HepG2 (cell line): ENCODE measurements around the gene ACTR3. TPM values are rescaled to one million over a fixed set of nuclear protein-coding genes. Genes with fewer than 3 reads are reported as not detected.

ENCODE experiments used
- ELF4 ChIP-seq: sonication (generic); formaldehyde crosslinking; IDR thresholded peaks from 2 replicates; pipeline ENCODE4 v1.5.0; 2020; ENCODE audit warnings: missing genetic modification reagents, mild to moderate bottlenecking, moderate library complexity, borderline replicate concordance
- KDM2A ChIP-seq: sonication (generic); formaldehyde crosslinking; IDR thresholded peaks from 2 replicates; pipeline ENCODE4 v1.4.0; 2020; ENCODE audit warnings: low read depth, missing genetic modification reagents, borderline replicate concordance
- KDM5B ChIP-seq: sonication (generic); formaldehyde crosslinking; IDR thresholded peaks from 2 replicates; pipeline ENCODE4 v1.4.0; 2020; ENCODE audit warnings: missing genetic modification reagents, mild to moderate bottlenecking, borderline replicate concordance
- KLF13 ChIP-seq: sonication (generic); formaldehyde crosslinking; IDR thresholded peaks from 2 replicates; pipeline ENCODE4 v1.4.0; 2020; ENCODE audit warnings: mild to moderate bottlenecking, missing genetic modification reagents
- MXD4 ChIP-seq: IDR thresholded peaks from 2 replicates; pipeline ENCODE4 v1.6.1; 2016; ENCODE audit warnings: mild to moderate bottlenecking, missing biosample characterization, missing genetic modification reagents
- NFE2L2 ChIP-seq: fragments of 150-350 bp; IDR thresholded peaks from 2 replicates; pipeline ENCODE4 v1.6.1; 2014; ENCODE audit warnings: low read length
- PRMT3 ChIP-seq: sonication (generic); formaldehyde crosslinking; IDR thresholded peaks from 2 replicates; pipeline ENCODE4 v1.8.1; 2022; ENCODE audit warnings: low read depth, mild to moderate bottlenecking, moderate library complexity, missing genetic modification reagents, borderline replicate concordance
- RAD51 ChIP-seq: fragments of 450-650 bp; IDR thresholded peaks from 2 replicates; pipeline ENCODE4 v1.6.1; 2016; ENCODE audit warnings: borderline replicate concordance
- SIN3A ChIP-seq: IDR thresholded peaks from 2 replicates; pipeline ENCODE4 v1.6.1; 2011; ENCODE audit warnings: low read depth, mild to moderate bottlenecking, control low read depth, low read length, borderline replicate concordance
- THAP11 ChIP-seq: IDR thresholded peaks from 2 replicates; pipeline ENCODE4 v1.6.1; 2016; ENCODE audit warnings: missing biosample characterization, missing genetic modification reagents
- TRIM24 ChIP-seq: sonication (generic); formaldehyde crosslinking; IDR thresholded peaks from 2 replicates; pipeline ENCODE4 v1.8.0; 2022; ENCODE audit warnings: mild to moderate bottlenecking, missing genetic modification reagents
- ZNF383 ChIP-seq: sonication (generic); formaldehyde crosslinking; IDR thresholded peaks from 2 replicates; pipeline ENCODE4 v1.4.0; 2020; ENCODE audit warnings: missing genetic modification reagents, mild to moderate bottlenecking, borderline replicate concordance
- ZNF569 ChIP-seq: sonication (generic); formaldehyde crosslinking; IDR thresholded peaks from 2 replicates; pipeline ENCODE4 v1.5.0; 2020; ENCODE audit warnings: mild to moderate bottlenecking, missing genetic modification reagents, moderate library complexity, borderline replicate concordance
- polyA plus RNA-seq, 8 experiments: library from polyadenylated mRNA; depleted of rRNA in 3 of 8; stranded (reverse) in 7 of 8; unstranded in 1 of 8; fragments of >200 nt; fragmentation: Illumina TruSeq in 4 of 8; extraction: Trizol in 4 of 8; gene quantifications; 2 replicates each; pipeline versions ENCODE4 v1.2.1 to v1.2.3, GENCODE V29; 2011 to 2016; ENCODE audit warnings: low read depth in 4 of 8, missing spikeins in 1 of 8, mixed read lengths in 1 of 8; ENCODE audit not compliant: insufficient read depth in 1 of 8
- total RNA-seq, 5 experiments: library from RNA; depleted of rRNA; stranded (reverse); fragments of >200 nt; fragmentation: Illumina TruSeq; extraction: Trizol; gene quantifications; 2 replicates each; pipeline ENCODE4 v1.2.3, GENCODE V29; 2016; ENCODE audit warnings: low read depth in 1 of 5
- TF ChIP-seq, protein P1 (sequence below): sonication (generic); formaldehyde crosslinking; IDR thresholded peaks from 2 replicates; pipeline ENCODE4 v1.4.0; 2020; ENCODE audit warnings: missing genetic modification reagents, mild to moderate bottlenecking, borderline replicate concordance
- TF ChIP-seq, protein P2 (sequence below): sonication (generic); formaldehyde crosslinking; IDR thresholded peaks from 2 replicates; pipeline ENCODE4 v1.5.0; 2020; ENCODE audit warnings: mild to moderate bottlenecking, missing genetic modification reagents
- TF ChIP-seq, protein P3 (sequence below): sonication (generic); formaldehyde crosslinking; IDR thresholded peaks from 2 replicates; pipeline ENCODE4 v1.4.0; 2020; ENCODE audit warnings: mild to moderate bottlenecking, missing genetic modification reagents, borderline replicate concordance
- TF ChIP-seq, protein P4 (sequence below): sonication (generic); formaldehyde crosslinking; IDR thresholded peaks from 2 replicates; pipeline ENCODE4 v1.5.1; 2020; ENCODE audit warnings: missing genetic modification reagents, mild to moderate bottlenecking, borderline replicate concordance
- TF ChIP-seq, protein P5 (sequence below): sonication (generic); formaldehyde crosslinking; IDR thresholded peaks from 2 replicates; pipeline ENCODE4 v1.4.0; 2020; ENCODE audit warnings: low read depth, missing genetic modification reagents

The ACTR3 gene
- total and polyA plus RNA-seq, 2 of the 13 experiments (the other 11 are each of a cell fraction or from before 2014, with no cell fraction given) = 123 to 225 TPM

DNA sequence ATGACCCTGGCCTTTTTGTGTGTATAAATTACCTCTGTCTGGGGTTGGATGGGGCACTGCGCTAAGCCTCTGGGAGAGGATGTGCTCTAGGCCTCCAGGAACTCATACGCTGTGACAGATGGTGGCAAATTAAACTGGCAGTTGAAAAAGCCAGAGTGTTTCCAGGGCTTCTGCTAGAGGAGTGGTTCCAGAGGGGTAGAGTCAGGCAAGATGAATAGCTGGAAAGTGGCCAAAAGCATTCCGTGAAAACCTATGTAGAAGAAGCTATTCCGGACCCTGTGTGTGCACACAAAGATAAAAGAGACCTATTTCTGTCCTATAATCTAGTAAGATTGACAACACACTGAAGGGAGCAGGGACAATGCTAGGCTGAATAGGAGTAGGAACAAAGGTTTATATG is 84.8 kb downstream of the ACTR3 start (continued):
- TF ChIP-seq, protein P1, sequence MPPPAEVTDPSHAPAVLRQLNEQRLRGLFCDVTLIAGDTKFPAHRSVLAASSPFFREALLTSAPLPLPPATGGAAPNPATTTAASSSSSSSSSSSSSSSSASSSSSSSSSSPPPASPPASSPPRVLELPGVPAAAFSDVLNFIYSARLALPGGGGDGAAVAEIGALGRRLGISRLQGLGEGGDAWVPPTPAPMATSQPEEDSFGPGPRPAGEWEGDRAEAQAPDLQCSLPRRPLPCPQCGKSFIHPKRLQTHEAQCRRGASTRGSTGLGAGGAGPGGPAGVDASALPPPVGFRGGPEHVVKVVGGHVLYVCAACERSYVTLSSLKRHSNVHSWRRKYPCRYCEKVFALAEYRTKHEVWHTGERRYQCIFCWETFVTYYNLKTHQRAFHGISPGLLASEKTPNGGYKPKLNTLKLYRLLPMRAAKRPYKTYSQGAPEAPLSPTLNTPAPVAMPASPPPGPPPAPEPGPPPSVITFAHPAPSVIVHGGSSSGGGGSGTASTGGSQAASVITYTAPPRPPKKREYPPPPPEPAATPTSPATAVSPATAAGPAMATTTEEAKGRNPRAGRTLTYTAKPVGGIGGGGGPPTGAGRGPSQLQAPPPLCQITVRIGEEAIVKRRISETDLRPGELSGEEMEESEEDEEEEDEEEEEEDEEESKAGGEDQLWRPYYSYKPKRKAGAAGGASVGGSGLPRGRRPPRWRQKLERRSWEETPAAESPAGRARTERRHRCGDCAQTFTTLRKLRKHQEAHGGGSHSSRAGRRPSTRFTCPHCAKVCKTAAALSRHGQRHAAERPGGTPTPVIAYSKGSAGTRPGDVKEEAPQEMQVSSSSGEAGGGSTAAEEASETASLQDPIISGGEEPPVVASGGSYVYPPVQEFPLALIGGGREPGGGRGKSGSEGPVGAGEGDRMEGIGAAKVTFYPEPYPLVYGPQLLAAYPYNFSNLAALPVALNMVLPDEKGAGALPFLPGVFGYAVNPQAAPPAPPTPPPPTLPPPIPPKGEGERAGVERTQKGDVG (CRISPR knock-in tag) = peak; percentile 88; the same call in 1 of the 2 replicates
- TF ChIP-seq PRMT3 (no peak), NFE2L2 (no peak), KDM2A (0 out of 2 replicates have a peak, but pooled peaks have one; percentile 12), THAP11 (CRISPR knock-in tag) (peak; percentile 38), RAD51 (no peak), ZNF383 (CRISPR knock-in tag) (no peak), TRIM24 (CRISPR knock-in tag) (no peak), ZNF569 (no peak), ELF4 (CRISPR knock-in tag) (no peak), KLF13 (no peak), MXD4 (CRISPR knock-in tag) (no peak), KDM5B (CRISPR knock-in tag) (no peak), SIN3A (no peak)
- TF ChIP-seq, protein P2, sequence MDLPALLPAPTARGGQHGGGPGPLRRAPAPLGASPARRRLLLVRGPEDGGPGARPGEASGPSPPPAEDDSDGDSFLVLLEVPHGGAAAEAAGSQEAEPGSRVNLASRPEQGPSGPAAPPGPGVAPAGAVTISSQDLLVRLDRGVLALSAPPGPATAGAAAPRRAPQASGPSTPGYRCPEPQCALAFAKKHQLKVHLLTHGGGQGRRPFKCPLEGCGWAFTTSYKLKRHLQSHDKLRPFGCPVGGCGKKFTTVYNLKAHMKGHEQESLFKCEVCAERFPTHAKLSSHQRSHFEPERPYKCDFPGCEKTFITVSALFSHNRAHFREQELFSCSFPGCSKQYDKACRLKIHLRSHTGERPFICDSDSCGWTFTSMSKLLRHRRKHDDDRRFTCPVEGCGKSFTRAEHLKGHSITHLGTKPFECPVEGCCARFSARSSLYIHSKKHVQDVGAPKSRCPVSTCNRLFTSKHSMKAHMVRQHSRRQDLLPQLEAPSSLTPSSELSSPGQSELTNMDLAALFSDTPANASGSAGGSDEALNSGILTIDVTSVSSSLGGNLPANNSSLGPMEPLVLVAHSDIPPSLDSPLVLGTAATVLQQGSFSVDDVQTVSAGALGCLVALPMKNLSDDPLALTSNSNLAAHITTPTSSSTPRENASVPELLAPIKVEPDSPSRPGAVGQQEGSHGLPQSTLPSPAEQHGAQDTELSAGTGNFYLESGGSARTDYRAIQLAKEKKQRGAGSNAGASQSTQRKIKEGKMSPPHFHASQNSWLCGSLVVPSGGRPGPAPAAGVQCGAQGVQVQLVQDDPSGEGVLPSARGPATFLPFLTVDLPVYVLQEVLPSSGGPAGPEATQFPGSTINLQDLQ (CRISPR knock-in tag) = no peak
- TF ChIP-seq, protein P3, sequence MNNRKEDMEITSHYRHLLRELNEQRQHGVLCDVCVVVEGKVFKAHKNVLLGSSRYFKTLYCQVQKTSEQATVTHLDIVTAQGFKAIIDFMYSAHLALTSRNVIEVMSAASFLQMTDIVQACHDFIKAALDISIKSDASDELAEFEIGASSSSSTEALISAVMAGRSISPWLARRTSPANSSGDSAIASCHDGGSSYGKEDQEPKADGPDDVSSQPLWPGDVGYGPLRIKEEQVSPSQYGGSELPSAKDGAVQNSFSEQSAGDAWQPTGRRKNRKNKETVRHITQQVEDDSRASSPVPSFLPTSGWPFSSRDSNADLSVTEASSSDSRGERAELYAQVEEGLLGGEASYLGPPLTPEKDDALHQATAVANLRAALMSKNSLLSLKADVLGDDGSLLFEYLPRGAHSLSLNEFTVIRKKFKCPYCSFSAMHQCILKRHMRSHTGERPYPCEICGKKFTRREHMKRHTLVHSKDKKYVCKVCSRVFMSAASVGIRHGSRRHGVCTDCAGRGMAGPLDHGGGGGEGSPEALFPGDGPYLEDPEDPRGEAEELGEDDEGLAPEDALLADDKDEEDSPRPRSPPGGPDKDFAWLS (CRISPR knock-in tag) = no peak
- TF ChIP-seq, protein P4, sequence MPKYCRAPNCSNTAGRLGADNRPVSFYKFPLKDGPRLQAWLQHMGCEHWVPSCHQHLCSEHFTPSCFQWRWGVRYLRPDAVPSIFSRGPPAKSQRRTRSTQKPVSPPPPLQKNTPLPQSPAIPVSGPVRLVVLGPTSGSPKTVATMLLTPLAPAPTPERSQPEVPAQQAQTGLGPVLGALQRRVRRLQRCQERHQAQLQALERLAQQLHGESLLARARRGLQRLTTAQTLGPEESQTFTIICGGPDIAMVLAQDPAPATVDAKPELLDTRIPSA (CRISPR knock-in tag) = no peak
- TF ChIP-seq, protein P5, sequence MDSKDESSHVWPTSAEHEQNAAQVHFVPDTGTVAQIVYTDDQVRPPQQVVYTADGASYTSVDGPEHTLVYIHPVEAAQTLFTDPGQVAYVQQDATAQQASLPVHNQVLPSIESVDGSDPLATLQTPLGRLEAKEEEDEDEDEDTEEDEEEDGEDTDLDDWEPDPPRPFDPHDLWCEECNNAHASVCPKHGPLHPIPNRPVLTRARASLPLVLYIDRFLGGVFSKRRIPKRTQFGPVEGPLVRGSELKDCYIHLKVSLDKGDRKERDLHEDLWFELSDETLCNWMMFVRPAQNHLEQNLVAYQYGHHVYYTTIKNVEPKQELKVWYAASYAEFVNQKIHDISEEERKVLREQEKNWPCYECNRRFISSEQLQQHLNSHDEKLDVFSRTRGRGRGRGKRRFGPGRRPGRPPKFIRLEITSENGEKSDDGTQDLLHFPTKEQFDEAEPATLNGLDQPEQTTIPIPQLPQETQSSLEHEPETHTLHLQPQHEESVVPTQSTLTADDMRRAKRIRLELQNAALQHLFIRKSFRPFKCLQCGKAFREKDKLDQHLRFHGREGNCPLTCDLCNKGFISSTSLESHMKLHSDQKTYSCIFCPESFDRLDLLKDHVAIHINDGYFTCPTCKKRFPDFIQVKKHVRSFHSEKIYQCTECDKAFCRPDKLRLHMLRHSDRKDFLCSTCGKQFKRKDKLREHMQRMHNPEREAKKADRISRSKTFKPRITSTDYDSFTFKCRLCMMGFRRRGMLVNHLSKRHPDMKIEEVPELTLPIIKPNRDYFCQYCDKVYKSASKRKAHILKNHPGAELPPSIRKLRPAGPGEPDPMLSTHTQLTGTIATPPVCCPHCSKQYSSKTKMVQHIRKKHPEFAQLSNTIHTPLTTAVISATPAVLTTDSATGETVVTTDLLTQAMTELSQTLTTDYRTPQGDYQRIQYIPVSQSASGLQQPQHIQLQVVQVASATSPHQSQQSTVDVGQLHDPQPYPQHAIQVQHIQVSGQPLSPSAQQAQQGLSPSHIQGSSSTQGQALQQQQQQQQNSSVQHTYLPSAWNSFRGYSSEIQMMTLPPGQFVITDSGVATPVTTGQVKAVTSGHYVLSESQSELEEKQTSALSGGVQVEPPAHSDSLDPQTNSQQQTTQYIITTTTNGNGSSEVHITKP (CRISPR knock-in tag) = no peak
